GM21786 (cell line): ENCODE results near the gene MAPT.

ENCODE experiments used
- ATAC-seq: cut with Tn5 transposase; IDR thresholded peaks from one replicate; pipeline ENCODE4 v1.9.1; 2021; ENCODE audit not compliant: unreplicated experiment

MAPT gene

GRCh38 chr17:45985447-45985846, 91.1 kb downstream of the MAPT start:
- no peak for ATAC-seq

- ATAC-seq = no peak
These were observed 91.7 kb downstream of the MAPT start for GRCh38 chr17:45986056-45986455.

- no peak for ATAC-seq
These were observed 93.4 kb downstream of the MAPT start for GRCh38 chr17:45987706-45988105.

- no peak for ATAC-seq
These were observed 95.4 kb downstream of the MAPT start for GRCh38 chr17:45989759-45990158.

GRCh38 chr17:45990886-45991285, 96.5 kb downstream of the MAPT start:
- ATAC-seq = no peak

GRCh38 chr17:45991341-45991740, 97.0 kb downstream of the MAPT start:
- ATAC-seq = no peak

GRCh38 chr17:45992175-45992574, 97.8 kb downstream of the MAPT start:
- ATAC-seq = no peak

- ATAC-seq = no peak
These were observed 98.5 kb downstream of the MAPT start for GRCh38 chr17:45992904-45993303.

GRCh38 chr17:45993962-45994627, 99.7 kb downstream of the MAPT start:
- ATAC-seq = no peak

GRCh38 chr17:45994987-45995386, 100.6 kb downstream of the MAPT start:
- no peak for ATAC-seq

GRCh38 chr17:45995627-45996270, 101.4 kb downstream of the MAPT start:
- ATAC-seq = no peak

- ATAC-seq = no peak
These were observed 102.1 kb downstream of the MAPT start for GRCh38 chr17:45996282-45996937.

- no peak for ATAC-seq
These were observed 102.8 kb downstream of the MAPT start for GRCh38 chr17:45997166-45997565.

- ATAC-seq = no peak
These were observed 103.3 kb downstream of the MAPT start for GRCh38 chr17:45997624-45998023.

GRCh38 chr17:45998987-45999899, 104.9 kb downstream of the MAPT start, which contains the start of gene STH:
Gene STH, plus strand, starts transcription at chr17:45999250. Its CDS starts 30 bp downstream, at chr17:45999280.
- ATAC-seq = no peak

- no peak for ATAC-seq
These were observed 105.5 kb downstream of the MAPT start for GRCh38 chr17:45999900-46000290.

GRCh38 chr17:46000292-46000691, 105.9 kb downstream of the MAPT start:
- ATAC-seq = no peak

- ATAC-seq = no peak
These were observed 106.4 kb downstream of the MAPT start for GRCh38 chr17:46000757-46001156.

- no peak for ATAC-seq
These were observed 107.3 kb downstream of the MAPT start for GRCh38 chr17:46001390-46002310.

- no peak for ATAC-seq
These were observed 108.1 kb downstream of the MAPT start for GRCh38 chr17:46002311-46002972.
